ENCODE measurements around the gene WDR27. TPM values are rescaled to one million over a fixed set of nuclear protein-coding genes. Genes with fewer than 3 reads are reported as not detected.

Gene WDR27
- total RNA-seq, 1 donor: 23.9 TPM

DNA sequence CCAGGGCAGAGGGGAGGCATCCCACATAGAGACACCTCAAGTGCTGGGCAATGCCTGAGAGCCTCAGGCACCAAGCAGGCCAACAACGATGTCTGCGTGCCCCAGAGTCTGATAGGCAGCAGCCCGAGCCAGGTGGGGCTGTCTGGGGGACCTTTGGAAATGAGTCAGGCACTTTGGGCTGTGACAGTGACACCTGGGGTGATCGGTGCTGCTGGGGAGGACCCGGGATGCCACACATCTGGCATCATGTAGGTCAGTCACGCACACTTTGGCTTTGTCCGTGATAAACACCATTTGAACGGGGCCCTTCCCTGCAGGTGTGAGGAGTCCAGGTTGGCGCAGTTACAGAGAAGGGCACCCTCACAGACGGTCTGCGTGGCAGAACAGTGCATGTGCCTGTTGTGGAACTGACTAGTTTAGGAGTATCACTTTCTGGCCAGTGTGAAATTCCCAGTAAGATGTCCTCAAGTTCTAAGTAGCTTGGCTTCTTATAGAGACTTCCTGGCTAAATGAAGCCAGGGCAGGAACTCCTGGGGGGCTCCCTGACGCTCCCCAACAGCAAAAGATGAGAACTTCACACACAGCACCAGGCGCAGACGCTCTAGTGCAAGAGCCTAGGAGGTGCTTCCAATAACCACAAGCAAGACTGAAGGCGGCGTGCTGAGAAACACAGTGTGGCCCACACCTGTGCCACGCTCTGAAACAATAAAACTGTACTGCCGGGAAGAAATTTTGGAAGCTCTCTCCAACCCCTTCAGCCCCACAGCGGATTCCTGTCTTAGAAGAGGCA, 134.7 kb downstream of the WDR27 start:
- no peak overlapping the region for H3K4me2 ChIP-seq (ENCODE audit: insufficient read depth, low read length)
- TF ChIP-seq, protein P1, sequence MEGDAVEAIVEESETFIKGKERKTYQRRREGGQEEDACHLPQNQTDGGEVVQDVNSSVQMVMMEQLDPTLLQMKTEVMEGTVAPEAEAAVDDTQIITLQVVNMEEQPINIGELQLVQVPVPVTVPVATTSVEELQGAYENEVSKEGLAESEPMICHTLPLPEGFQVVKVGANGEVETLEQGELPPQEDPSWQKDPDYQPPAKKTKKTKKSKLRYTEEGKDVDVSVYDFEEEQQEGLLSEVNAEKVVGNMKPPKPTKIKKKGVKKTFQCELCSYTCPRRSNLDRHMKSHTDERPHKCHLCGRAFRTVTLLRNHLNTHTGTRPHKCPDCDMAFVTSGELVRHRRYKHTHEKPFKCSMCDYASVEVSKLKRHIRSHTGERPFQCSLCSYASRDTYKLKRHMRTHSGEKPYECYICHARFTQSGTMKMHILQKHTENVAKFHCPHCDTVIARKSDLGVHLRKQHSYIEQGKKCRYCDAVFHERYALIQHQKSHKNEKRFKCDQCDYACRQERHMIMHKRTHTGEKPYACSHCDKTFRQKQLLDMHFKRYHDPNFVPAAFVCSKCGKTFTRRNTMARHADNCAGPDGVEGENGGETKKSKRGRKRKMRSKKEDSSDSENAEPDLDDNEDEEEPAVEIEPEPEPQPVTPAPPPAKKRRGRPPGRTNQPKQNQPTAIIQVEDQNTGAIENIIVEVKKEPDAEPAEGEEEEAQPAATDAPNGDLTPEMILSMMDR (IDR thresholded peaks at IDR 0.05; ENCODE audit: extremely low read depth, low read depth, low read length): no peak
- H3K36me3 ChIP-seq (ENCODE audit: insufficient read depth, low read length): no peaks in the 10 kb centered on the region
- no peaks in the 10 kb centered on the region for H4K20me1 ChIP-seq (ENCODE audit: insufficient read depth, low read length)
- no peak overlapping the region for H3K27ac ChIP-seq (ENCODE audit: low read depth, low read length)
- H3K4me1 ChIP-seq (ENCODE audit: insufficient read depth, low read length): peaks cover 14% of the 10 kb centered on the region
- no peak overlapping the region for H3K4me3 ChIP-seq (ENCODE audit: insufficient read depth, low read length)
- DNase-seq (ENCODE audit: insufficient read length, low spot score, missing footprints): no peak
- H3K9me3 ChIP-seq (ENCODE audit: low read depth, low read length): no peaks in the 10 kb centered on the region
- no peaks in the 10 kb centered on the region for H3K79me2 ChIP-seq (ENCODE audit: insufficient read depth, low read length)
- H3K27me3 ChIP-seq (ENCODE audit: insufficient read depth, low read length): no peaks in the 10 kb centered on the region
- no peak overlapping the region for H2AFZ ChIP-seq (ENCODE audit: low read length)

- Histone ChIP-seq H3K27me3 (ENCODE audit: insufficient read depth, low read length) (no peaks in the 10 kb centered on the region), H3K4me2 (ENCODE audit: insufficient read depth, low read length) (no peak overlapping the region), H3K4me1 (ENCODE audit: insufficient read depth, low read length) (peaks cover 8% of the 10 kb centered on the region), H4K20me1 (ENCODE audit: insufficient read depth, low read length) (no peaks in the 10 kb centered on the region), H3K9me3 (ENCODE audit: low read depth, low read length) (no peaks in the 10 kb centered on the region), H3K36me3 (ENCODE audit: insufficient read depth, low read length) (no peaks in the 10 kb centered on the region), H3K4me3 (ENCODE audit: insufficient read depth, low read length) (no peak overlapping the region), H3K79me2 (ENCODE audit: insufficient read depth, low read length) (no peaks in the 10 kb centered on the region), H2AFZ (ENCODE audit: low read length) (no peak overlapping the region), H3K27ac (ENCODE audit: low read depth, low read length) (no peak overlapping the region)
- DNase-seq (ENCODE audit: insufficient read length, low spot score, missing footprints): no peak
- TF ChIP-seq, protein P1 (IDR thresholded peaks at IDR 0.05; ENCODE audit: extremely low read depth, low read depth, low read length): no peak
Observed at GRCh38 chr6:169566319-169566718, 135.5 kb downstream of the WDR27 start.

DNA sequence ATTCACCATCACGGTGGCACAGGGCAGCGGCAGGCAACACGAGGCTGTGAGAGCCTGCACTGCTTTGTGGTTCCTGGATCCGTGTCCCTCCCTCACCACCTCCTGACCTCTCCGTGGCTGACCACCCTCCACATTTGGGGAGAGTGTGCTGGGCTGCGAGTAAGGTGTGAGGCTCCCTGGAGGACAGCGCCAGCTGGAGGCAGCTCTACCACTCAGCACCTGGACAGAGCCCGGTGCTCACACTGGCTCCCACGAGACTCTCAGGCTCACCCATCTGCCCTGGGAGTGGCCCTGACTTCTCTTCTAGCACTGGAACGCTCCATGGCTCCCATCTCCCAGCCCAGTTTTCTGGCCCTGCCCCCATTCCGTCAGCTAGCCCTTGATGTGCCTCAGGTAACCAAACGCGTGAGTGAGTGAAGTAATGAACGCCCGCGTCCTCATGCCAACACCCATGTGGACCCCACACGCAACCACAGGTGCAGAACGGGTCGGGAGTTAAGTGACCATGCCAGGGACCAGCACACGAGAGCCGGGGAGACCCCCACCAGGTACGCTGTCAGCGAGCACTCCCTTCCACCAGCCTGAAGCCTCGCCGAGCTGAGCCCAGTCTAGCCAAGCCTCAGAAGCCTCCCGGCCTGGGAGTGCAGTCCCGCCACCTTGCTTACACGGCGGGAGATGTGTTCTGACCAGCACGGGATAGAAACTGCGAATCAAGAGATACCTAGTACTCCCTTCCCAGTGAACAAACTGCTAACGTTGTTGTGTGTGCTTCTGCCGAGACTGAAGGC, 137.2 kb downstream of the WDR27 start:
- Histone ChIP-seq H3K4me3 (ENCODE audit: insufficient read depth, low read length) (no peak overlapping the region), H2AFZ (ENCODE audit: low read length) (no peak overlapping the region), H3K4me1 (ENCODE audit: insufficient read depth, low read length) (peaks cover under 1% of the 10 kb centered on the region), H3K4me2 (ENCODE audit: insufficient read depth, low read length) (no peak overlapping the region), H4K20me1 (ENCODE audit: insufficient read depth, low read length) (no peaks in the 10 kb centered on the region), H3K79me2 (ENCODE audit: insufficient read depth, low read length) (no peaks in the 10 kb centered on the region), H3K9me3 (ENCODE audit: low read depth, low read length) (no peaks in the 10 kb centered on the region), H3K27ac (ENCODE audit: low read depth, low read length) (no peak overlapping the region), H3K36me3 (ENCODE audit: insufficient read depth, low read length) (no peaks in the 10 kb centered on the region), H3K27me3 (ENCODE audit: insufficient read depth, low read length) (no peaks in the 10 kb centered on the region)
- DNase-seq (ENCODE audit: insufficient read length, low spot score, missing footprints): no peak
- TF ChIP-seq, protein P1 (IDR thresholded peaks at IDR 0.05; ENCODE audit: extremely low read depth, low read depth, low read length): no peak

DNA sequence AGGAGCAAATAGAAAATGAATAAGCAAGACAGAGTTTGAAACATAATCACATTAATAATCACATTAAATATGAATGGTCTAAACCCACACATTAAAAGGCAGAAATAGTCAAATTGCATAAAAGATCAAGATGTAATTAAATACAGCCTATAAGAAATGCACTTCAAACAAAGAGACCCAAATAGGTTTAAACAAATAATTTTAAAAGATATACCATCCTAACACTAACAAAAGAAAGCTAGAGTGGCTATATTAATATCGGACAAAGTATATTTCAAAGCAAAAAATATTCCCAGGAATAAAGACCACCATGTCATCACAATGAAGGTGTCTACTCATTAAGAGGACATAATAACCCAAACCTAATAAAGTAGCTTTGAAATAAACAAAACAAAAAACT, 140.2 kb downstream of the WDR27 start:
- TF ChIP-seq, protein P1 (IDR thresholded peaks at IDR 0.05; ENCODE audit: extremely low read depth, low read depth, low read length): no peak
- no peaks in the 10 kb centered on the region for H4K20me1 ChIP-seq (ENCODE audit: insufficient read depth, low read length)
- no peaks in the 10 kb centered on the region for H3K27me3 ChIP-seq (ENCODE audit: insufficient read depth, low read length)
- H3K27ac ChIP-seq (ENCODE audit: low read depth, low read length): no peak overlapping the region
- no peaks in the 10 kb centered on the region for H3K36me3 ChIP-seq (ENCODE audit: insufficient read depth, low read length)
- peaks cover 20% of the 10 kb centered on the region for H3K4me1 ChIP-seq (ENCODE audit: insufficient read depth, low read length)
- DNase-seq (ENCODE audit: insufficient read length, low spot score, missing footprints): no peak
- no peaks in the 10 kb centered on the region for H3K79me2 ChIP-seq (ENCODE audit: insufficient read depth, low read length)
- no peak overlapping the region for H3K4me2 ChIP-seq (ENCODE audit: insufficient read depth, low read length)
- no peaks in the 10 kb centered on the region for H3K9me3 ChIP-seq (ENCODE audit: low read depth, low read length)
- no peak overlapping the region for H3K4me3 ChIP-seq (ENCODE audit: insufficient read depth, low read length)
- H2AFZ ChIP-seq (ENCODE audit: low read length): no peak overlapping the region

All from osteoblast (primary cell).